ENCODE data around the gene CYP26C1. TPM values are rescaled to one million over a fixed set of nuclear protein-coding genes. Genes with fewer than 3 reads are reported as not detected.

CYP26C1 gene
- total RNA-seq, 1 experiment from 2014 or later: 0.11 TPM

DNA sequence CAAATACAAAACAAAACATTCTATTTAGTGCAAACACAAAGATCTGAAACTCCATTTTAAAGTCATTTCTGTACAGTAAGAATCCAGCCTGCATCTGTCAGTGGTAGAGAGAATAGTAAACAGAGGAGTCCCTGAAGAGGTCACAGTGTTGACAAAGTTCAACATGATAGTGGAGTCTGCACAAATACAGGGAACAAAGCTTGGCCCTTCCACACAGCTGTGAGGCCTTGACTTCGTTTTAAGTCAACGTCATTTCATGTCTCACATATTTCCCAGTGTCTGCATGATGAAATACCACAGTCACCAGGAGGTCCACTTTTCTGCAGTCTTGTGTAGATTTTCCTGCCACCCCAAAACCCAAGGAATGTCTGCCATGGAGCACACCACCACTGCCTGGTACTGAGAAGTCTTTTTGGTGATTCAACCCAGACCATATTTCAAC is 46.1 kb downstream of the CYP26C1 start:
- Mint-ChIP-seq H3K4me1 (peaks cover 17% of the 10 kb centered on the region), H3K36me3 (peaks cover 4% of the 10 kb centered on the region; the same call in 1 of the 2 replicates), H3K27ac (no peak overlapping the region), H3K9me3 (peaks cover 17% of the 10 kb centered on the region), H3K27me3 (ENCODE audit: low read depth) (no peaks in the 10 kb centered on the region), H3K4me3 (no peak overlapping the region)
- DNase-seq (ENCODE audit: low spot score) (no peak), ATAC-seq (no peak)
- POLR2A ChIA-PET: no interaction called here
- CTCF ChIA-PET: interaction anchor here (1.1 to 1.6 kb wide), 2 partner anchors 9 to 246 kb away, joined by 4 to 14 read pairs; no protein-coding TSS in a partner anchor
- TF ChIP-seq GABPB1 (CRISPR knock-in tag; IDR thresholded peaks at IDR 0.05): peak; percentile 98
- TF ChIP-seq, protein P1, sequence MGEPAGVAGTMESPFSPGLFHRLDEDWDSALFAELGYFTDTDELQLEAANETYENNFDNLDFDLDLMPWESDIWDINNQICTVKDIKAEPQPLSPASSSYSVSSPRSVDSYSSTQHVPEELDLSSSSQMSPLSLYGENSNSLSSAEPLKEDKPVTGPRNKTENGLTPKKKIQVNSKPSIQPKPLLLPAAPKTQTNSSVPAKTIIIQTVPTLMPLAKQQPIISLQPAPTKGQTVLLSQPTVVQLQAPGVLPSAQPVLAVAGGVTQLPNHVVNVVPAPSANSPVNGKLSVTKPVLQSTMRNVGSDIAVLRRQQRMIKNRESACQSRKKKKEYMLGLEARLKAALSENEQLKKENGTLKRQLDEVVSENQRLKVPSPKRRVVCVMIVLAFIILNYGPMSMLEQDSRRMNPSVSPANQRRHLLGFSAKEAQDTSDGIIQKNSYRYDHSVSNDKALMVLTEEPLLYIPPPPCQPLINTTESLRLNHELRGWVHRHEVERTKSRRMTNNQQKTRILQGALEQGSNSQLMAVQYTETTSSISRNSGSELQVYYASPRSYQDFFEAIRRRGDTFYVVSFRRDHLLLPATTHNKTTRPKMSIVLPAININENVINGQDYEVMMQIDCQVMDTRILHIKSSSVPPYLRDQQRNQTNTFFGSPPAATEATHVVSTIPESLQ (CRISPR knock-in tag; IDR thresholded peaks at IDR 0.05): no peak

DNA sequence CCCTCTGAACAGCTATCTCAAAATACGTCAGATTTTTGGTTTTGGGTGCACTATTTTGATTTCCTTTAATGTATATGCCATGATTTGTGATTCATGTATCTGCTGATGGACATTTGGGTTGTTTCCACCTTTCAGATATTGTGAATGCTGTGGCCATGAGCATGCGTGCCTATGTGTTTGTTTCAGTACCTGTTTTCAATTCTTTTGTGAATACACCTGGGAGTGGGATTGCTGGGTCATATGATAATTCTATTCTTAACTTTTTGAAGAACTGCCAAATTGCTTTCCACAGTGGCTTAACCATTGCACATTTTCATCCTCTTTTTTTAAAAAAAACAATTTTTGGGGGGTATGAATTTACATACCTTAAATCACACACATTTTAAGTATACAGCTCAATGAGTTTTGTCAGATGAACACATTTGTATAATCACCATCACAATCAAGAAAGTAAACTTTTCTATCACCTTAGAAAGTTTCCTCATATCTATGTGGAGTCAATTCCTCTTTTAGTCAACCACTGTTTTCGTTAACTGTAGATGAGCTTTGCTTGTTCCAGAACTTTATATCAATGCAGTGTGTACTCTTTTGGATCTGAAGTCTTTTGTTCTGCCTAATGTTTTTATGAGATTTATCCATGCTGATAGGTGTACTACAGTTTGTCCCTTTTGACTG is 50.0 kb downstream of the CYP26C1 start:
- Mint-ChIP-seq H3K36me3 (no peaks in the 10 kb centered on the region), H3K4me3 (no peak overlapping the region), H3K4me1 (peaks cover 21% of the 10 kb centered on the region), H3K27ac (no peak overlapping the region), H3K27me3 (ENCODE audit: low read depth) (peaks cover 11% of the 10 kb centered on the region), H3K9me3 (no peaks in the 10 kb centered on the region)
- DNase-seq (ENCODE audit: low spot score) (no peak), ATAC-seq (no peak)
- CTCF ChIA-PET: interaction anchor here (1.0 kb wide), 1 partner anchor 242 kb away, joined by 4 read pairs; no protein-coding TSS in a partner anchor
- no peak for TF ChIP-seq TCF7 (CRISPR knock-in tag; IDR thresholded peaks at IDR 0.05; ENCODE audit: low read depth)
- TF ChIP-seq ESRRA (CRISPR knock-in tag; IDR thresholded peaks at IDR 0.05; ENCODE audit: borderline replicate concordance): no peak
- TF ChIP-seq, protein P2, sequence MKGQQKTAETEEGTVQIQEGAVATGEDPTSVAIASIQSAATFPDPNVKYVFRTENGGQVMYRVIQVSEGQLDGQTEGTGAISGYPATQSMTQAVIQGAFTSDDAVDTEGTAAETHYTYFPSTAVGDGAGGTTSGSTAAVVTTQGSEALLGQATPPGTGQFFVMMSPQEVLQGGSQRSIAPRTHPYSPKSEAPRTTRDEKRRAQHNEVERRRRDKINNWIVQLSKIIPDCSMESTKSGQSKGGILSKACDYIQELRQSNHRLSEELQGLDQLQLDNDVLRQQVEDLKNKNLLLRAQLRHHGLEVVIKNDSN (CRISPR knock-in tag; IDR thresholded peaks at IDR 0.05): no peak
- TF ChIP-seq, protein P3, sequence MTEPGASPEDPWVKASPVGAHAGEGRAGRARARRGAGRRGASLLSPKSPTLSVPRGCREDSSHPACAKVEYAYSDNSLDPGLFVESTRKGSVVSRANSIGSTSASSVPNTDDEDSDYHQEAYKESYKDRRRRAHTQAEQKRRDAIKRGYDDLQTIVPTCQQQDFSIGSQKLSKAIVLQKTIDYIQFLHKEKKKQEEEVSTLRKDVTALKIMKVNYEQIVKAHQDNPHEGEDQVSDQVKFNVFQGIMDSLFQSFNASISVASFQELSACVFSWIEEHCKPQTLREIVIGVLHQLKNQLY (CRISPR knock-in tag; IDR thresholded peaks at IDR 0.05): no peak
- TF ChIP-seq ZBTB43 (CRISPR knock-in tag; IDR thresholded peaks at IDR 0.05): no peak
- no peak for TF ChIP-seq CREB1 (CRISPR knock-in tag; IDR thresholded peaks at IDR 0.05)
- TF ChIP-seq TP53 (CRISPR knock-in tag; IDR thresholded peaks at IDR 0.05): no peak
- no peak for TF ChIP-seq ERG (CRISPR knock-in tag; IDR thresholded peaks at IDR 0.05)
- TF ChIP-seq ZNF671 (CRISPR knock-in tag; IDR thresholded peaks at IDR 0.05): no peak
- no peak for TF ChIP-seq IRF2 (CRISPR knock-in tag; IDR thresholded peaks at IDR 0.05; ENCODE audit: borderline replicate concordance, low read depth)
- no peak for TF ChIP-seq CDX4 (CRISPR knock-in tag; IDR thresholded peaks at IDR 0.05; ENCODE audit: borderline replicate concordance)
- no peak for TF ChIP-seq CTCF (IDR thresholded peaks at IDR 0.05)
- POLR2A ChIA-PET: no interaction called here

Data from WTC11 (cell line).